CD4-positive, alpha-beta T cell (primary cell): ENCODE measurements around the gene MYO3B. TPM values are rescaled to one million over a fixed set of nuclear protein-coding genes. Genes with fewer than 3 reads are reported as not detected.

Source experiments
- ATAC-seq: fragments of 200-7000 bp; cut with Tn5 transposase; one replicate; pipeline ENCODE4 v1.10.0; 2022; ENCODE audit warnings: mild to moderate bottlenecking; ENCODE audit not compliant: poor library complexity
- CTCF ChIA-PET: fragments of 350-600 bp; sonication (Branson Sonifier 250); formaldehyde crosslinking; loops from one replicate; lab custom pipeline; 2021; ENCODE audit warnings: antibody characterized with exemption, inconsistent platforms; lab: Charles Lee
- POLR2A ChIA-PET: fragments of 350-600 bp; sonication (Branson Sonifier 250); formaldehyde crosslinking; loops from one replicate; lab custom pipeline; 2021; ENCODE audit warnings: antibody characterized with exemption, inconsistent platforms; lab: Charles Lee
- DNase-seq, 14 experiments: peaks; one replicate each; pipeline ENCODE4 v3.0.0-alpha.2; 2013 to 2020; ENCODE audit warnings: mixed read lengths in 2 of 14
- H3K27ac ChIP-seq, 2 donors: one replicate each; pipeline versions ENCODE4 v1.5.1 to v1.7.0; 2013; ENCODE audit warnings: low read length in 2 of 2, low read depth in 1 of 2, mild to moderate bottlenecking in 1 of 2
- H3K27me3 ChIP-seq, 2 experiments: 1 replicate in 1 of 2; 2 replicates in 1 of 2; pipeline versions ENCODE4 v1.6.1 to v1.7.0; 2013; ENCODE audit warnings: low read length in 2 of 2, control low read depth in 1 of 2, mild to moderate bottlenecking in 1 of 2, moderate library complexity in 1 of 2; ENCODE audit not compliant: insufficient read depth in 2 of 2, control insufficient read depth in 1 of 2
- H3K36me3 ChIP-seq: one replicate; pipeline ENCODE4 v1.6.1; 2013; ENCODE audit warnings: low read length, control low read depth; ENCODE audit not compliant: insufficient read depth
- H3K4me1 ChIP-seq: one replicate; pipeline ENCODE4 v1.6.1; 2013; ENCODE audit warnings: low read length, control low read depth; ENCODE audit not compliant: insufficient read depth
- H3K4me3 ChIP-seq: one replicate; pipeline ENCODE4 v1.5.1; 2013; ENCODE audit warnings: mild to moderate bottlenecking, low read length, moderate library complexity
- H3K9me3 ChIP-seq, 2 experiments: 1 replicate in 1 of 2; 2 replicates in 1 of 2; pipeline versions ENCODE4 v1.6.1 to v1.7.0; 2013; ENCODE audit warnings: low read length in 2 of 2, mild to moderate bottlenecking in 2 of 2, control low read depth in 1 of 2, moderate library complexity in 1 of 2; ENCODE audit not compliant: control insufficient read depth in 1 of 2, insufficient read depth in 1 of 2
- H3K27ac Mint-ChIP-seq: one replicate; pipeline ENCODE4 v1.8.0; 2020; ENCODE audit warnings: mixed read lengths
- H3K27me3 Mint-ChIP-seq: one replicate; pipeline ENCODE4 v1.8.0; 2021; ENCODE audit warnings: mixed read lengths
- H3K36me3 Mint-ChIP-seq: one replicate; pipeline ENCODE4 v1.8.0; 2021; ENCODE audit warnings: low read depth, mixed read lengths
- H3K4me1 Mint-ChIP-seq: one replicate; pipeline ENCODE4 v1.8.0; 2021; ENCODE audit warnings: low read depth, mixed read lengths
- H3K4me3 Mint-ChIP-seq: one replicate; pipeline ENCODE4 v1.8.0; 2020; ENCODE audit warnings: mild to moderate bottlenecking, mixed read lengths
- H3K9me3 Mint-ChIP-seq: one replicate; pipeline ENCODE4 v1.8.0; 2020; ENCODE audit warnings: mixed read lengths
- intact Hi-C, 2 experiments: fragments of 100-400 bp; cut with DNase I in 1 of 2; cut with micrococcal nuclease in 1 of 2; formaldehyde crosslinking; loops; one replicate each; pipeline versions ENCODE4 v1.15.1 to v1.9.0; 2023 to 2025; cut with DNase I, micrococcal nuclease
- total RNA-seq, 174 experiments: library from RNA in 2 of 174; stranded (reverse) in 2 of 174; gene quantifications; one replicate each; pipeline ENCODE4 v1.2.3 and lab custom pipeline; 2021 to 2026
- TF ChIP-seq, protein P1 (sequence below): fragments of 200-600 bp; IDR thresholded peaks from one replicate; pipeline ENCODE4 v1.8.0; 2022; ENCODE audit warnings: antibody characterized with exemption, mild to moderate bottlenecking

MYO3B gene
- total RNA-seq, 2 experiments from 2014 or later, result not detected

DNA sequence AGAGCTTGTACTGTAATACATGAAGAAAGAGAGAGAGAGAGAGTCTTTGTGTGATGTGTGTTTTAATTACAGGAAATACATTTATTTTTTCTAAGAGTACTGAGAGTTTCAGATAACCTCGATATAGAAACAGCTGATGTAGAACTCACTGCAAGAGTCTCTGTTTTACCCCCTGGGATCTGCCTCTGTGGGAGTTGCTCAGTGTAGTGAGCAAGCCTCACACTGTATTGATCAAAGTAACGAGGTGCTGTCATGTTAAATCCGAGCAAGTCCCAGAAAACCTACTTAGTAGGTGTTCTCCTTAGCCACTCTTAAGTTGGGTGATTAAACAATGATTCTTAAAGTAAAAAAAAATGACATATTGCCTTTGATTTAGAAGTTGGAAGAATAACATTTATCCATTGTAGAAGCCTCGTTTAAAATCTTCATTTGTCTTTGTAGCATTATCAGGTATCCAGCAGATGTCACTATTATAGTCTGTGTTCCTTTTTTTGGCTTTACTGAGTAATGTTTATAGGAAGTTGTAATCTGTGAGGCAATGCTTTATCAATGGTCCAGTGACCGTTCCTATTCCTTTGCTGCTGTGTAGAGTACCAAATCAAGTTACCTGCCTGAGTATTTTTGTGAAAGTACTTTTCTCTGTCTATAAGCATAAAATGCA lies 219.0 kb downstream of the MYO3B start:
- CTCF ChIA-PET, result no interaction called here
- H3K36me3 ChIP-seq, result no peaks in the 10 kb centered on the region
- Mint-ChIP-seq H3K27ac (no peak overlapping the region), H3K4me3 (no peak overlapping the region), H3K36me3 (no peaks in the 10 kb centered on the region), H3K4me1 (no peaks in the 10 kb centered on the region), H3K27me3 (peaks cover 58% of the 10 kb centered on the region), H3K9me3 (no peaks in the 10 kb centered on the region)
- TF ChIP-seq, protein P1, sequence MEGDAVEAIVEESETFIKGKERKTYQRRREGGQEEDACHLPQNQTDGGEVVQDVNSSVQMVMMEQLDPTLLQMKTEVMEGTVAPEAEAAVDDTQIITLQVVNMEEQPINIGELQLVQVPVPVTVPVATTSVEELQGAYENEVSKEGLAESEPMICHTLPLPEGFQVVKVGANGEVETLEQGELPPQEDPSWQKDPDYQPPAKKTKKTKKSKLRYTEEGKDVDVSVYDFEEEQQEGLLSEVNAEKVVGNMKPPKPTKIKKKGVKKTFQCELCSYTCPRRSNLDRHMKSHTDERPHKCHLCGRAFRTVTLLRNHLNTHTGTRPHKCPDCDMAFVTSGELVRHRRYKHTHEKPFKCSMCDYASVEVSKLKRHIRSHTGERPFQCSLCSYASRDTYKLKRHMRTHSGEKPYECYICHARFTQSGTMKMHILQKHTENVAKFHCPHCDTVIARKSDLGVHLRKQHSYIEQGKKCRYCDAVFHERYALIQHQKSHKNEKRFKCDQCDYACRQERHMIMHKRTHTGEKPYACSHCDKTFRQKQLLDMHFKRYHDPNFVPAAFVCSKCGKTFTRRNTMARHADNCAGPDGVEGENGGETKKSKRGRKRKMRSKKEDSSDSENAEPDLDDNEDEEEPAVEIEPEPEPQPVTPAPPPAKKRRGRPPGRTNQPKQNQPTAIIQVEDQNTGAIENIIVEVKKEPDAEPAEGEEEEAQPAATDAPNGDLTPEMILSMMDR, result peak; percentile 26
- POLR2A ChIA-PET, result no interaction called here
- DNase-seq (peak in 1 of 14 experiments; percentile 9), ATAC-seq (no peak)
- peaks cover 7 to 33% of the 10 kb centered on the region in 2 experiments for H3K27me3 ChIP-seq
- H3K4me1 ChIP-seq, result no peaks in the 10 kb centered on the region
- no peak overlapping the region for H3K27ac ChIP-seq
- H3K9me3 ChIP-seq, result no peaks in the 10 kb centered on the region
- no peak overlapping the region for H3K4me3 ChIP-seq
- intact Hi-C loops, result loop anchor here in 1 of 2 experiments (1.0 kb wide), 1 partner anchor 418 kb away; no protein-coding TSS in a partner anchor

DNA sequence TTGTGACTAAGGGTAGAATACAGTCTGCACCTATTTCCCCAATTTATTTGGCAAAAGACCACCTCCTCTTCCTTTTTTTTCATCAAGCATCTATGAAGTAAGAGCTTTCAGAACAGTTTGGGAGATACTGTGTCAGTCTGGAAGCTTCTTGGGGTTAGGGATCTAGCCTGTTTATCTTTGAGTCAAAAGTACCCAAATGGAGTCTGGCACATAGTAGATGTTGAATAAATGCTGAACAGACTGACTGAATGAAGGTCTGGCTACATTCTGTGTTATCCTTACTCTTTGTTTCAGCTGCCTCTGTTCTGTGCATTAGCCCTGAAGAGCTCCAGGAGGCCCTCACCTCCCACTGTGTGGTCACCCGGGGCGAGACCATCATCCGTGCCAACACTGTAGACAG lies 223.2 kb downstream of the MYO3B start:
- no peak for ATAC-seq
- POLR2A ChIA-PET, result no interaction called here
- no peak overlapping the region for H3K27ac ChIP-seq

DNA sequence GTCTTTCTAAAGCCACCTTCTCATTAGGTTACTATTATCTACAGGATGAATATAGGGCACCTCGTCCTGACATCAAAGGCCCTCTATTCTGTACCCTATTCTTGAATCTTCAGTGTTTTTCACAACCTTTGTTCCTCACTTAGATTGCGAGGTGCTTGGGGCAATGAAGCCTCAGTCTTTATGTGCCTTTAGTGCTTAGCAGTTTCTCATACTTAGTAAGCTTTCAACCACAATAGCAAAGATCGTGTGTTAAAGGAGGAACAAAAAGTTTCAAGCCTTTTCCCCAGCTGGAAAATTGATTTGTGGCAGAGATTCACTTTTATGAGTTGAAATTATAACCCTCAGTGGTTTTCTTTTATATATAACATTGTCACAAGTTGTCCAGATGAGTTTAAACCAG lies 226.9 kb downstream of the MYO3B start:
- Mint-ChIP-seq H3K36me3 (no peaks in the 10 kb centered on the region), H3K4me3 (no peak overlapping the region), H3K4me1 (peaks cover 8% of the 10 kb centered on the region), H3K9me3 (no peaks in the 10 kb centered on the region), H3K27ac (no peak overlapping the region), H3K27me3 (peaks cover 67% of the 10 kb centered on the region)
- Histone ChIP-seq H3K4me3 (no peak overlapping the region), H3K4me1 (peaks cover 6% of the 10 kb centered on the region), H3K36me3 (no peaks in the 10 kb centered on the region), H3K27ac (no peak overlapping the region), H3K27me3 (peaks cover 8 to 27% of the 10 kb centered on the region in 2 experiments), H3K9me3 (no peaks in the 10 kb centered on the region)
- ATAC-seq (no peak), DNase-seq (no peak)
- ChIA-PET CTCF (no interaction called here), POLR2A (no interaction called here)
- intact Hi-C loops, result loop anchor here in 1 of 2 experiments (5.0 kb wide), 1 partner anchor 78 kb away; no protein-coding TSS in a partner anchor
- TF ChIP-seq, protein P1, result no peak

More for the DNA sequence above, 223.2 kb downstream of the MYO3B start:
- intact Hi-C loops, result loop anchor here in 1 of 2 experiments (5.0 kb wide), 1 partner anchor 74 kb away; no protein-coding TSS in a partner anchor
- Mint-ChIP-seq H3K36me3 (no peaks in the 10 kb centered on the region), H3K27me3 (peaks cover 61% of the 10 kb centered on the region), H3K4me3 (no peak overlapping the region), H3K9me3 (no peaks in the 10 kb centered on the region), H3K27ac (no peak overlapping the region), H3K4me1 (no peaks in the 10 kb centered on the region)
- Histone ChIP-seq H3K4me3 (no peak overlapping the region), H3K36me3 (no peaks in the 10 kb centered on the region), H3K9me3 (no peaks in the 10 kb centered on the region), H3K4me1 (no peaks in the 10 kb centered on the region), H3K27me3 (peaks cover 0 to 17% of the 10 kb centered on the region in 2 experiments)
- DNase-seq, result no peak
- TF ChIP-seq, protein P1, result no peak
- CTCF ChIA-PET, result interaction anchor here (1.3 kb wide), 1 partner anchor 8 kb away, joined by 3 read pairs; no protein-coding TSS in a partner anchor
